WTC11 (cell line): Measurements from ENCODE around the gene ATAD2B. TPM values are rescaled to one million over a fixed set of nuclear protein-coding genes. Genes with fewer than 3 reads are reported as not detected.

Experiments
- ATAC-seq: fragments of 200-7000 bp; cut with Tn5 transposase; 2 replicates; pipeline ENCODE4 v1.10.0; 2021; ENCODE audit warnings: mild to moderate bottlenecking, moderate library complexity
- CTCF ChIA-PET: fragments of 300-600 bp; sonication (Branson Sonifier 250); formaldehyde crosslinking; loops from one replicate; lab custom pipeline; 2021; ENCODE audit warnings: antibody characterized with exemption; lab: Charles Lee
- POLR2A ChIA-PET: fragments of 350-600 bp; sonication (Branson Sonifier 250); formaldehyde crosslinking; loops from one replicate; lab custom pipeline; 2021; ENCODE audit warnings: antibody characterized with exemption; lab: Charles Lee
- DNase-seq: peaks from one replicate; pipeline ENCODE4 v3.0.0; 2021; ENCODE audit warnings: low spot score
- H3K27ac Mint-ChIP-seq: 2 replicates; pipeline ENCODE4 v1.8.0; 2021; ENCODE audit warnings: mixed read lengths
- H3K27me3 Mint-ChIP-seq: 2 replicates; pipeline ENCODE4 v1.8.0; 2021; ENCODE audit warnings: low read depth, mild to moderate bottlenecking, moderate library complexity, mixed read lengths
- H3K36me3 Mint-ChIP-seq: 2 replicates; pipeline ENCODE4 v1.8.0; 2021; ENCODE audit warnings: mixed read lengths
- H3K4me1 Mint-ChIP-seq: 2 replicates; pipeline ENCODE4 v1.8.0; 2022; ENCODE audit warnings: mixed read lengths
- H3K4me3 Mint-ChIP-seq: 2 replicates; pipeline ENCODE4 v1.8.0; 2021; ENCODE audit warnings: mild to moderate bottlenecking, moderate library complexity, mixed read lengths
- H3K9me3 Mint-ChIP-seq: 2 replicates; pipeline ENCODE4 v1.8.0; 2021; ENCODE audit warnings: mixed read lengths
- E2F1 ChIP-seq: sonication (generic); formaldehyde crosslinking; IDR thresholded peaks from 2 replicates; pipeline ENCODE4 v1.8.0; 2022; ENCODE audit warnings: mild to moderate bottlenecking, missing genetic modification reagents
- FOXP4 ChIP-seq: sonication (generic); formaldehyde crosslinking; IDR thresholded peaks from 2 replicates; pipeline ENCODE4 v1.8.0; 2022; ENCODE audit warnings: mild to moderate bottlenecking, missing genetic modification reagents
- IRF2 ChIP-seq: sonication (generic); formaldehyde crosslinking; IDR thresholded peaks from 2 replicates; pipeline ENCODE4 v1.8.0; 2022; ENCODE audit warnings: low read depth, missing genetic modification reagents, borderline replicate concordance
- MXD4 ChIP-seq: fragments of 250-450 bp; sonication (Bioruptor Pico); IDR thresholded peaks from 2 replicates; pipeline ENCODE4 v1.8.0; 2021; ENCODE audit warnings: mild to moderate bottlenecking, moderate library complexity, borderline replicate concordance
- NR3C1 ChIP-seq: sonication (generic); formaldehyde crosslinking; conservative IDR thresholded peaks from 2 replicates; pipeline ENCODE4 v1.8.1; 2023; ENCODE audit warnings: low read depth, mild to moderate bottlenecking, missing genetic modification reagents
- OVOL2 ChIP-seq: fragments of 250-450 bp; sonication (Bioruptor Pico); IDR thresholded peaks from 2 replicates; pipeline ENCODE4 v1.9.0; 2021; ENCODE audit warnings: mild to moderate bottlenecking, borderline replicate concordance
- RELA ChIP-seq: sonication (generic); formaldehyde crosslinking; IDR thresholded peaks from 2 replicates; pipeline ENCODE4 v1.8.1; 2022; ENCODE audit warnings: missing genetic modification reagents, mild to moderate bottlenecking, borderline replicate concordance
- SMAD3 ChIP-seq: sonication (generic); formaldehyde crosslinking; IDR thresholded peaks from 2 replicates; pipeline ENCODE4 v1.8.0; 2022; ENCODE audit warnings: missing genetic modification reagents, mild to moderate bottlenecking, borderline replicate concordance
- TEAD1 ChIP-seq: sonication (generic); formaldehyde crosslinking; IDR thresholded peaks from 2 replicates; pipeline ENCODE4 v1.8.0; 2022; ENCODE audit warnings: mild to moderate bottlenecking, missing genetic modification reagents
- ZBTB21 ChIP-seq: sonication (generic); formaldehyde crosslinking; IDR thresholded peaks from 2 replicates; pipeline ENCODE4 v1.8.1; 2023; ENCODE audit warnings: mild to moderate bottlenecking, missing genetic modification reagents, borderline replicate concordance
- ZNF121 ChIP-seq: sonication (generic); formaldehyde crosslinking; IDR thresholded peaks from 2 replicates; pipeline ENCODE4 v1.8.0; 2023; ENCODE audit warnings: missing genetic modification reagents
- ZNF219 ChIP-seq: sonication (generic); formaldehyde crosslinking; IDR thresholded peaks from 2 replicates; pipeline ENCODE4 v1.8.0; 2023; ENCODE audit warnings: missing genetic modification reagents, mild to moderate bottlenecking, borderline replicate concordance
- ZNF671 ChIP-seq: fragments of 250-450 bp; sonication (Bioruptor Pico); IDR thresholded peaks from 2 replicates; pipeline ENCODE4 v1.8.0; 2021; ENCODE audit warnings: mild to moderate bottlenecking
- total RNA-seq: library from RNA; stranded (reverse); gene quantifications from 3 replicates; pipeline ENCODE4 v1.2.3, GENCODE V29; 2021
- TF ChIP-seq, protein P1 (sequence below): sonication (generic); formaldehyde crosslinking; IDR thresholded peaks from 2 replicates; pipeline ENCODE4 v1.8.0; 2023; ENCODE audit warnings: mild to moderate bottlenecking, missing genetic modification reagents
- TF ChIP-seq, protein P2 (sequence below): sonication (generic); formaldehyde crosslinking; conservative IDR thresholded peaks from 2 replicates; pipeline ENCODE4 v1.8.1; 2022; ENCODE audit warnings: mild to moderate bottlenecking, missing genetic modification reagents
- TF ChIP-seq, protein P3 (sequence below): sonication (generic); formaldehyde crosslinking; IDR thresholded peaks from 2 replicates; pipeline ENCODE4 v1.8.1; 2023; ENCODE audit warnings: mild to moderate bottlenecking, moderate library complexity, missing genetic modification reagents
- TF ChIP-seq, protein P4 (sequence below): sonication (generic); formaldehyde crosslinking; IDR thresholded peaks from 2 replicates; pipeline ENCODE4 v1.8.1; 2023; ENCODE audit warnings: mild to moderate bottlenecking, missing genetic modification reagents
- TF ChIP-seq, protein P5 (sequence below): sonication (generic); formaldehyde crosslinking; IDR thresholded peaks from 2 replicates; pipeline ENCODE4 v1.8.1; 2022; ENCODE audit warnings: low read depth, missing genetic modification reagents, borderline replicate concordance
- TF ChIP-seq, protein P6 (sequence below): fragments of 250-450 bp; sonication (Bioruptor Pico); IDR thresholded peaks from 2 replicates; pipeline ENCODE4 v1.8.0; 2021; ENCODE audit warnings: mild to moderate bottlenecking

The ATAD2B gene
- total RNA-seq, 1 experiment from 2014 or later = 21.5 TPM

GRCh38 chr2:23777826-23778225 lies 149.1 kb downstream of the ATAD2B start:
- ChIA-PET POLR2A (no interaction called here), CTCF (no interaction called here)
- Mint-ChIP-seq H3K4me3 (no peak overlapping the region), H3K4me1 (no peaks in the 10 kb centered on the region), H3K36me3 (peaks cover 5% of the 10 kb centered on the region; the same call in 1 of the 2 replicates), H3K27ac (no peak overlapping the region), H3K9me3 (no peaks in the 10 kb centered on the region), H3K27me3 (no peaks in the 10 kb centered on the region)
- TF ChIP-seq NR3C1 (CRISPR knock-in tag) (no peak), ZNF219 (CRISPR knock-in tag) (no peak), ZBTB21 (CRISPR knock-in tag) (no peak), MXD4 (no peak), OVOL2 (no peak), ZNF671 (no peak), TEAD1 (CRISPR knock-in tag) (no peak), E2F1 (no peak), SMAD3 (no peak), IRF2 (CRISPR knock-in tag) (no peak), RELA (CRISPR knock-in tag) (no peak), ZNF121 (CRISPR knock-in tag) (no peak), FOXP4 (CRISPR knock-in tag) (no peak)
- TF ChIP-seq, protein P1, sequence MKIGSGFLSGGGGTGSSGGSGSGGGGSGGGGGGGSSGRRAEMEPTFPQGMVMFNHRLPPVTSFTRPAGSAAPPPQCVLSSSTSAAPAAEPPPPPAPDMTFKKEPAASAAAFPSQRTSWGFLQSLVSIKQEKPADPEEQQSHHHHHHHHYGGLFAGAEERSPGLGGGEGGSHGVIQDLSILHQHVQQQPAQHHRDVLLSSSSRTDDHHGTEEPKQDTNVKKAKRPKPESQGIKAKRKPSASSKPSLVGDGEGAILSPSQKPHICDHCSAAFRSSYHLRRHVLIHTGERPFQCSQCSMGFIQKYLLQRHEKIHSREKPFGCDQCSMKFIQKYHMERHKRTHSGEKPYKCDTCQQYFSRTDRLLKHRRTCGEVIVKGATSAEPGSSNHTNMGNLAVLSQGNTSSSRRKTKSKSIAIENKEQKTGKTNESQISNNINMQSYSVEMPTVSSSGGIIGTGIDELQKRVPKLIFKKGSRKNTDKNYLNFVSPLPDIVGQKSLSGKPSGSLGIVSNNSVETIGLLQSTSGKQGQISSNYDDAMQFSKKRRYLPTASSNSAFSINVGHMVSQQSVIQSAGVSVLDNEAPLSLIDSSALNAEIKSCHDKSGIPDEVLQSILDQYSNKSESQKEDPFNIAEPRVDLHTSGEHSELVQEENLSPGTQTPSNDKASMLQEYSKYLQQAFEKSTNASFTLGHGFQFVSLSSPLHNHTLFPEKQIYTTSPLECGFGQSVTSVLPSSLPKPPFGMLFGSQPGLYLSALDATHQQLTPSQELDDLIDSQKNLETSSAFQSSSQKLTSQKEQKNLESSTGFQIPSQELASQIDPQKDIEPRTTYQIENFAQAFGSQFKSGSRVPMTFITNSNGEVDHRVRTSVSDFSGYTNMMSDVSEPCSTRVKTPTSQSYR = no peak
- TF ChIP-seq, protein P2, sequence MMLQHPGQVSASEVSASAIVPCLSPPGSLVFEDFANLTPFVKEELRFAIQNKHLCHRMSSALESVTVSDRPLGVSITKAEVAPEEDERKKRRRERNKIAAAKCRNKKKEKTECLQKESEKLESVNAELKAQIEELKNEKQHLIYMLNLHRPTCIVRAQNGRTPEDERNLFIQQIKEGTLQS (CRISPR knock-in tag) = no peak
- TF ChIP-seq, protein P3, sequence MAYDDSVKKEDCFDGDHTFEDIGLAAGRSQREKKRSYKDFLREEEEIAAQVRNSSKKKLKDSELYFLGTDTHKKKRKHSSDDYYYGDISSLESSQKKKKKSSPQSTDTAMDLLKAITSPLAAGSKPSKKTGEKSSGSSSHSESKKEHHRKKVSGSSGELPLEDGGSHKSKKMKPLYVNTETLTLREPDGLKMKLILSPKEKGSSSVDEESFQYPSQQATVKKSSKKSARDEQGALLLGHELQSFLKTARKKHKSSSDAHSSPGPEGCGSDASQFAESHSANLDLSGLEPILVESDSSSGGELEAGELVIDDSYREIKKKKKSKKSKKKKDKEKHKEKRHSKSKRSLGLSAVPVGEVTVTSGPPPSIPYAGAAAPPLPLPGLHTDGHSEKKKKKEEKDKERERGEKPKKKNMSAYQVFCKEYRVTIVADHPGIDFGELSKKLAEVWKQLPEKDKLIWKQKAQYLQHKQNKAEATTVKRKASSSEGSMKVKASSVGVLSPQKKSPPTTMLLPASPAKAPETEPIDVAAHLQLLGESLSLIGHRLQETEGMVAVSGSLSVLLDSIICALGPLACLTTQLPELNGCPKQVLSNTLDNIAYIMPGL (CRISPR knock-in tag) = no peak
- TF ChIP-seq, protein P4, sequence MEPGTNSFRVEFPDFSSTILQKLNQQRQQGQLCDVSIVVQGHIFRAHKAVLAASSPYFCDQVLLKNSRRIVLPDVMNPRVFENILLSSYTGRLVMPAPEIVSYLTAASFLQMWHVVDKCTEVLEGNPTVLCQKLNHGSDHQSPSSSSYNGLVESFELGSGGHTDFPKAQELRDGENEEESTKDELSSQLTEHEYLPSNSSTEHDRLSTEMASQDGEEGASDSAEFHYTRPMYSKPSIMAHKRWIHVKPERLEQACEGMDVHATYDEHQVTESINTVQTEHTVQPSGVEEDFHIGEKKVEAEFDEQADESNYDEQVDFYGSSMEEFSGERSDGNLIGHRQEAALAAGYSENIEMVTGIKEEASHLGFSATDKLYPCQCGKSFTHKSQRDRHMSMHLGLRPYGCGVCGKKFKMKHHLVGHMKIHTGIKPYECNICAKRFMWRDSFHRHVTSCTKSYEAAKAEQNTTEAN (CRISPR knock-in tag) = no peak
- TF ChIP-seq, protein P5, sequence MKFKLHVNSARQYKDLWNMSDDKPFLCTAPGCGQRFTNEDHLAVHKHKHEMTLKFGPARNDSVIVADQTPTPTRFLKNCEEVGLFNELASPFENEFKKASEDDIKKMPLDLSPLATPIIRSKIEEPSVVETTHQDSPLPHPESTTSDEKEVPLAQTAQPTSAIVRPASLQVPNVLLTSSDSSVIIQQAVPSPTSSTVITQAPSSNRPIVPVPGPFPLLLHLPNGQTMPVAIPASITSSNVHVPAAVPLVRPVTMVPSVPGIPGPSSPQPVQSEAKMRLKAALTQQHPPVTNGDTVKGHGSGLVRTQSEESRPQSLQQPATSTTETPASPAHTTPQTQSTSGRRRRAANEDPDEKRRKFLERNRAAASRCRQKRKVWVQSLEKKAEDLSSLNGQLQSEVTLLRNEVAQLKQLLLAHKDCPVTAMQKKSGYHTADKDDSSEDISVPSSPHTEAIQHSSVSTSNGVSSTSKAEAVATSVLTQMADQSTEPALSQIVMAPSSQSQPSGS (CRISPR knock-in tag) = no peak
- TF ChIP-seq, protein P6, sequence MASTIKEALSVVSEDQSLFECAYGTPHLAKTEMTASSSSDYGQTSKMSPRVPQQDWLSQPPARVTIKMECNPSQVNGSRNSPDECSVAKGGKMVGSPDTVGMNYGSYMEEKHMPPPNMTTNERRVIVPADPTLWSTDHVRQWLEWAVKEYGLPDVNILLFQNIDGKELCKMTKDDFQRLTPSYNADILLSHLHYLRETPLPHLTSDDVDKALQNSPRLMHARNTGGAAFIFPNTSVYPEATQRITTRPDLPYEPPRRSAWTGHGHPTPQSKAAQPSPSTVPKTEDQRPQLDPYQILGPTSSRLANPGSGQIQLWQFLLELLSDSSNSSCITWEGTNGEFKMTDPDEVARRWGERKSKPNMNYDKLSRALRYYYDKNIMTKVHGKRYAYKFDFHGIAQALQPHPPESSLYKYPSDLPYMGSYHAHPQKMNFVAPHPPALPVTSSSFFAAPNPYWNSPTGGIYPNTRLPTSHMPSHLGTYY = no peak
- DNase-seq = no peak
- ATAC-seq = no peak
